Activated effector memory CD4-positive, alpha-beta T cell treated with Interleukin-2 at 50 U/mL for 16 hours (primary cell): ENCODE data around the gene IFNG-AS1.

Experiments used
- DNase-seq: peaks from one replicate; pipeline ENCODE4 v3.0.0-alpha.2; 2020

The IFNG-AS1 gene

DNA sequence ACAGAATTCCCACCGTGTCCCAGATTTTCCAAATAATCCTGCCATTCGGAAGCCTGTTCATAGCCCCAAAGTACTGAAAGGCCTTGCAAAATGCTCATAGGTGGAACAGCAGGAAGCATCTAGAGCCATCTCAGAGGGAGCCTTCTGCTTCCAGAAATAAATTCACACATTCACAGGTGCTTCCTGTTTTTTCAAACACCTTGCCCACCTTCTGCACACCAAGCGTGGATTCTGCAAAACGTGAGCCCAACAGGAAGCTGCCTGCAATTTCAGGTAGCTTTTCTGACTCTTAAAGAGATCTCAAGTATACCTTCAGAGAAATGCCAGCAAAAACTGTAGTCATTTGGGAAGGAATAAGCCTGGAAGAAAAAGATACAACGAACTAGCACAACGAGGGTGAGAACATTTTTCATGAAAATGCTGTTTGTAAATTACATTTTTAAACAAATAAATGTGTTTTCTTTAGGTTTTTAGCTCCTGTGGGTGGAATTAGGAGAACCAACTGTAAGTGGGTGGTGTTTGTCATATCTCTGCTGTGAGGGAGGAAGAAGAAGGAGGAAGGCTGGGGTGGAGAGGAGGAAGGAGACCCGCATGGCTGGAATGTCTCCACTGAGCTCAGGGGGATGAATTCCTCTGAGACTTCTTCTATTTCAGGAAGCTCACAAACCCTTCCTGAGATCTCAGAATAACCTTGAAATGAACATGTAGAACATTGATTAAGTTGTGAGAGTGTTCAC, at the start of gene IFNG-AS1:
Gene IFNG-AS1, plus strand, starts transcription at position 264 of the 737 bp plus-strand sequence.
- DNase-seq, result peak; percentile 2

DNA sequence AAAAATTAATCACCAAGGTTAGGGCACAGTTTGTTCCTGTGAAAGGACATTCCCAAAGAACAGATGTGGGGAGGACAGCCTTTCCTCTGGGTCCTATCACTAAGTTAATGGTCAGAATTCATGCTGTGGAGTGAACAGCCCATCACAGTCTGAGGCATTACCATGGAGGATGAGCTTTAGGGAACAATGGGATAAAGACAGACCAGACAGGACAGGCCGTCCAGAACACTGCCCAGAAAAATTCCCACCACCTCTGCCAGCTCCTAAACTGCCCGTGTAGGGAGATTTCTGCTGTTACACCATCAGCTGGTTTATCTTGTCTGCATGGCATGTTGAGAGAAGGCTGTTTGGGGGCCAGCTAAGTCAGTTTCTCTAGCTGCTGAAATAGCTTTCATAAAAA, 49.6 kb upstream of the IFNG-AS1 start:
- no peak for DNase-seq

DNA sequence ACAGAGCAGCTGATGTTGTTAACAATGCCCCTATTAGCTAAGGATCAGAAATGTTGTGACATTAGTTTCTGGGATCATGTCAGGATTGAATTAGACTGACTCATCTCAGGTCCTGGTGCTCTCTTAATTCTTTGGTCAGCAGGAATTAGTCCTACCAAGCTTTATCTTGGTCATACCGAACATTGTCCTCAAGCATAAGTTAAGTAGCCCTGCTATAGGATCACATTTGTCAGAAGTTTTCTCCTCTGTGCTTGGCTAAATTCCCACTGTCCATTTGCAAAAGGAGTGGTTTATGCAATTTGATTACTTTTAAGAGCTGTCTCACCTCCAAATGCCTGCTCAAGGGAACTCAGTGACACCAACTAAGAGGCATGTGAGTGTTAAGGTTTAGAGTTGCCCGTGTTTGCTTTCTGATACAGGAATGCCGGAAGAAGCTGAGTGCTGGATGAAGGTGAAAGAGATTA, 48.4 kb upstream of the IFNG-AS1 start:
- DNase-seq, result no peak

DNA sequence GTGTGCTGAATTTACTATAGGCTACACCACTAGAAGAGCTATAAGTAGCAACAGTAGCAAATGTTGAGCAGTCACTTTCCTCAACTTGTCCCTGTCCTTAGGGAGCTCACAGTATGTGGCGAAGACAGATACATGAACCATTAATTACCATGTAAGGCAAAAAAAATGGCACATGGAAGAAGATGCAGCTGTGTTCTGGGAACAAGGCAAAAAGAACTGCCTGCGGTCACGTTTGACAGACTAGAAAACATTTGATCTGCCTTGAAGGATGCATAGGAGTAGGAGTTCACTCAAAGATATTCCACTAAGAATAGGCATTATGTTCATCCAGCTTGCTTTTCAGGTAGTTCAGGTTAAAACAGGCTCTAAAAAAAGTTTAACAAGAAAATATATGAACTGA, 46.5 kb upstream of the IFNG-AS1 start:
- DNase-seq, result no peak

DNA sequence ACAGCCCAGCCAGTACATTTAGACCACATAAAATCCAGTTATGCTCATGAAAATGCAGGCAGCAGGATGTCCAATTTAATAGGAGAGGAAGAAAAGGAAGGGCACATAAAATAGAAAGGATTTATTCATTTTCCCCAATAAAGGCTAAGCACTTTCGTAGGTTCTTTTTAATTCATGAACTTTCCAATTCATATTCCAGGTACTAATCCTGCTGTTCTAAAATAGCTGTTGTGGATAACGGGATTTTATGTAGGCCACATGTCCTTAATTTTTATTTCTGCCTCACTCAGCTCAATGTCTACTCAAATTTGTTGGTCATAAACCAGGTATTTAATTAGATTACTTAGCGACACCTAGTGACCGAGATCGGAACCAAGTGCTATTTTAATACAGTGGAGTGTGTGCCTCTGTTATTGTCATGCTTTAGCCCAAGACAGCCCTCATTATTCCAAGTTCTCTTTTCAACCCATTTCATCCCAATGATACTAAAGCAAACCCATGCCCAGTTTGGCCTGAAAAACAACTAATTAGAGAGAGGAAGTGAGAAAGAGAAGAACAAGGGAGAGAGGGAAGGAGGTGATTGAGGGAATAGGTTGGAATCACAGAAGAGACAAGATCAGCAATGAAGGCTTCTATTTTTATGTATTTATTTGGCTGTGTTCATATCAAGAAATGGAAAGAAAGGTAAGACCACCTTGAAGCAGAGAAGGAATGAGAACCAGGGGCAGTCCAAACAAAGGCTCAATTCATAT, 45.9 kb upstream of the IFNG-AS1 start:
- DNase-seq, result peak; percentile 9

DNA sequence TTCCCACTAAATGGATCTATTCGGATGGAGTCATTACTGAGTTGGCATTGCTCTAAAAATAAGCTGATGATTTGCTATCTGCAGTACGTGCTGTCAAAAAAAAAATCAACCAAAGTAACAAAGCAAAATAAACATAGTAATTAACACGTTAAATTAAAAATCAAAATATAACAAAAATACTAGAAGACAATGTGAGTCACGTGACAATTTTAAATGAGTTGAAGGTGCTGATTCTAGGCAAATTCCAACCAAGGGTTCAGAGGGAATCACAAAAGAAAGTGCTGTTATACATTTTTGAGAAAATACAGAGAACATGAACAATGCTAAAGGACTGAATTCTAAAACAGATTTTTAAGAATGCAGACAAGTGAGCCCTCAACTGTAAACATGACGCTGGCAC, 45.2 kb upstream of the IFNG-AS1 start:
- DNase-seq, result no peak

DNA sequence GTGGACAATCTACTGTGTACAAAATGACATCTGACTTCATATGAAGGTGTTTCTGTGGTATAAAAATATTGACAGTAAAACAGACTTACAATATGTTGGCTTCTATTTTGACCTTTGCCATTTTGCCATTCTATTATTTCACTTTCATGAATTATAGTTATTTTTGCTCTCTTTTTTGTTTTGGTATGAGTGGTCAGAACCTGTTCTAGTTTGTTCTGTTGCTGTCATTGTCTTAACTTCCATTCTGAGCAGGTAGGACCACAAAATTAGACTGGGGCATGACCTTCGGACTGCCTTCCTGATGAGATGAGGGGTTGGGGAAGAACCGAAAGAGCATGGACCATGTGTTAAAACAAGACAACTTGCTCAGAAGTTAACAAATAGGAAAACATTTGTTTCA, 36.5 kb upstream of the IFNG-AS1 start:
- no peak for DNase-seq

DNA sequence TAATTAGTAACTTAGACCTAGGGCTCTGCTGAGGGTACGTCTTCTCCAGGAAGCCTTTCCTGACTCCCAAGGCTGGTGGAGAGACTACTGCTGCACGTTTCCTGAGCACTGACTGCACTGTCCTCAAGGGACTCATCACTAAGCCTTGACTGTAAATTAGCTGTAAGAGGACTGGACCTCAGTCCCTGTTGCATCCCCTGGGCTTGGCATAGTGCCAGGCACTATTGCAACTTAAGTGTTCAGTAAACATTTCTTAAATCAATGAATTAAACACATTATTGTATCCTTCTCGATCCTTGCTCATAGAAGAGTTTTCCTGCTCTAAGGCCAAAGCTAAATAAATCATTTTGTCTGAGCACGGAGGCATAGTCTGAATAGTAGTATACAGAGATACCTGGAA, 31.9 kb upstream of the IFNG-AS1 start:
- no peak for DNase-seq

DNA sequence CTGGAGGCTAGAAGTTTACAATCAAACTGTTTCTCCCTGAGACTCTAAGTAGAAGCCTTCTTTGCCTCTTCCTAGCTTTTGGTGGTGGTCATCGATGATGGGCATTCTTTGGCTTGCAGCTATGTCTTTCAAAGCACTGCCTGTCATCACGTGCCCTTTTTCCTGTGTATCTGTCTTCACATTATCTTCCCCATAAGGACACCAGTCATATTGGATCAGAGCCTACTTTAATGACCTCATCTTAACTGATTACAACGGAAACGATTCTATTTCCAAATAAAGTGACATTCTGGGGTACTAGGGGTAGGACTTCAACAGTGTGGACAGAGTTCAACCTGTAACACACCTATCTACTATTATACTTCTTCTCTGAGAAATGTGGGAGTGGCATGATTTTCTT, 31.1 kb upstream of the IFNG-AS1 start:
- no peak for DNase-seq

DNA sequence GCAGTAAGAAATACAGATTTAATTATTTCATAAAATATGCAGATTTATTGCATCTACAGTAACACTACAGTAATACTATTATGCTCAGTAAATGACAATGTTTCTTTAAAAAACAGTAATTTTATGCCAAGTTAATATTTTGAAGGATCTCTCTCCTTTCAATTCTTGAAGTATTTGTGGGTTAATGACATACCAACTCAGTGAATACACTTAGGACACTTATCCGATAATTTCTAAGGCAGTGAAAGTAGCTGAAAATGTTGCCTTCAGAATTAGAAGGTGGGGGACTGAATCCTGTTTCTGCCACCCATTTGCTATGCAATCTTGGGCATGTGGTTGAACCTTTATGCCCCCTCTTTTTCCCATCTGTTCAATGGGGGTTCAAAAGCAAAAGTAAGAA, 24.8 kb upstream of the IFNG-AS1 start:
- DNase-seq, result no peak

DNA sequence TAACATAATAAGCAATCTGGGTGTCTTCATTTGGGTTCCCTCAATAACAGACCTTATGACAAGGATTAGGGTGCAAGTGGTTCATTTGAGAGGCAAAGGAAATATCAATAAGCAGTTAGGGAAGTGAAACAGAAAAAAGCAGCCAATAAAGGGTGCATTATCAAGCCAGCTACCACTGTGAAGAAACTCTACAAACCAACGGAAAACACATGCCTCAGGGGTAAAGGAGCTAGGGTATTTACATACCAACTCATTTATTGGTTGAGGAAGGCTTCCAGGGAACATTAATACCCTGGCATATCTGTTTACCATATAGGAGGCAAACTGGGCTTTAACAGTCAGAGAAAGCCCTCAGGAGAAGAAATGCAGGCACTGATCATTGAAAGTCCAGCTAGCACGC, 22.7 kb upstream of the IFNG-AS1 start:
- DNase-seq, result no peak

DNA sequence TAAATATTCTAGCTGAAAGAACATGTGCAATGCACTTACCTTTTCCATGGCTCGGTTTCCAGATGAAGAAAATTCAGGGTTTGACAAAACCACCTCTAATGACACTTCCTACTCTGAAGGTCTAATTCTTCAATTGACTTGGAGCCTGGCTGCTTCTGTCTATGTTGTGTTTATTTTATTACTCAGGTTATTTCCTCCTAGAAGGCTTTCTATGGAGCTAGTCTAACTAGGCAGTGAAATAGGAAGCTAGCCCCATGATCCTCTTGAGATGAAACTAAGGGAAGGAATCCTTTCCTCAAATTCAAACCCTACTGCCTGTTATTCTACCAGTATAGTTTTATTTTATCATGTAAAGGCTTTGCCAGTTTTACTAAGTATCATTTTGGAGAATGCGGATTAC, 20.9 kb upstream of the IFNG-AS1 start:
- DNase-seq, result no peak

DNA sequence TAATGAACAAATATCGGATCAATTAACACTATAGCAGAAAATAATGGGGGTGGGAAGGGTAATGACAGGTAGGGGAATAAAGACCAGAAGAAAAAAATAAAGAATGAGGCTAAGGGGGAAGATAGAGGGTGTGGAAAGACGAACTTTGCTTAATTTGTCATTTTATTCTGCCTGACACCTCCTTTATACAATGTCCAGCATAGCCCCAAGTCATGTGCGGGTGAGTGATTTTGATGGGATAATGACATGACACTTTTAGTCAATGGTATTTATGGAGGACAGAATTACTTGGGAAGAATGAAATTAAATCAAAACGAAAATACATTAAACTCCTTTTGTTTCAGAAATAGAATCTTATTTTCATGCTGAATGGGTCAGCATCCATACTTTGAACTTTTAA, 20.5 kb upstream of the IFNG-AS1 start:
- no peak for DNase-seq

DNA sequence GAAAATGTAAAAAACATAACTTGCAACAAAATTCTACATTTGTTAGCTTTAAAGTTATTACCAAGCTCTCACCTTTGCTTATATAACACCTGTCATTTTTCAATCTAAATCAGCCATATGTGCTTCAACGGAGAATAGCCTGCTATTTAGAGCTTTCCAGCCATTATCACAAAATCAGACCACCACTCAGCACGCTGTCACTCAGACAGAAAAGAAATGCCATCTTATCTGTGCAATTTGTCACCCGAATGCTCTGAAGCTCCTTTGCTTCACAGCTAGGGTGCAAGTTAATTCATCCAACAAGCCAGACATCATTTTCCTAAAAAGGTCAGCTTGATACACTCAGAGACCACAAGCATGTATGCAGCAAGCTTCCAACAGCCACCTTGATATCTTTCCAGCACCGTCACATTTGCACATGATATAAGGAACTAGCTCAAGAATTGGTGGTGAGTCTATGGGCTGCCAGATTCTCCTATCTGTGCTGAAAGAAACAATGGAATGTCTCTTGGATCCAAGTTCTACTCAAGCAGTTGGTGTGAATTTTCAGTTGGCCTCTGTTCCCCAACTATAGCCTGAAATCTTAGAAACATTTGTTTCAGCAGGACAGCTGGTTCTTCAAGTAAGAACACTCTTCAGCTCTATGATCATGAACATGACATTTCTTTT, 20.0 kb upstream of the IFNG-AS1 start:
- no peak for DNase-seq

DNA sequence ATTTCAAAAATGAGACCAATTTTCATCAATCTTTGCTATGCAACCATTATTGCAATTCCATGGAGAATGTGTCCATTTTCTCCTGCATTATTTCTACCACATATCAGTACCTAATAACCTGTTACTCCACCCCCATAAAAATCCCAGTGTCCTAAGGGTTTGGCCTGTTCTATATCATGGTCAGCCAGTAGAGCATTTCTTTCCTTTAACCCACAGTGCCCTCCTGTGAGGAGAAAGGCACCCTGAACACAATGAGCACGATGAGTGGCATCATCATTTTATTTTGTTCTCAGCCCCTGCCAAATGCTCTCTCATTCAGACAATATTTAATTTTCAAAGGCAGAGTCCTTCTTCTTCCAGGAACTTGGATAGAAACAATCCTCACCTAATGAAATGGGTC, 11.6 kb upstream of the IFNG-AS1 start:
- DNase-seq, result no peak

DNA sequence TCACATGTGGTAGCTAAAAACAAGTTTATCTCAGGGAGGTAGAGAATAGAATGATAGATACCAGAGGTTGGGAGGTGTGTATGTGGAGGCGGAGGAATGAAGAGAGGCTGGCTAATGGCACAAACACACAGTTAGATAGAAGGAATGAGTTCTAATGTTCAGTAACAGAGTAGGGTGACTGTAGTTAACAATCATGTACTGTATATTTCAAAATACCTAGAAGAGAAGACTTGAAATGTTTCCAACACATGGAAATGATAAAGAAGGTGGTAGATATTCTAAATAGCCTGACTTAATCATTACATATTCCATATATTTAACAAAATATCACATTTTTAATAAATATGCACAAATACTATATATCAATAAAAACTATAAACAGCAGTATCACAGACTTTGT, 8.9 kb upstream of the IFNG-AS1 start:
- DNase-seq, result no peak

DNA sequence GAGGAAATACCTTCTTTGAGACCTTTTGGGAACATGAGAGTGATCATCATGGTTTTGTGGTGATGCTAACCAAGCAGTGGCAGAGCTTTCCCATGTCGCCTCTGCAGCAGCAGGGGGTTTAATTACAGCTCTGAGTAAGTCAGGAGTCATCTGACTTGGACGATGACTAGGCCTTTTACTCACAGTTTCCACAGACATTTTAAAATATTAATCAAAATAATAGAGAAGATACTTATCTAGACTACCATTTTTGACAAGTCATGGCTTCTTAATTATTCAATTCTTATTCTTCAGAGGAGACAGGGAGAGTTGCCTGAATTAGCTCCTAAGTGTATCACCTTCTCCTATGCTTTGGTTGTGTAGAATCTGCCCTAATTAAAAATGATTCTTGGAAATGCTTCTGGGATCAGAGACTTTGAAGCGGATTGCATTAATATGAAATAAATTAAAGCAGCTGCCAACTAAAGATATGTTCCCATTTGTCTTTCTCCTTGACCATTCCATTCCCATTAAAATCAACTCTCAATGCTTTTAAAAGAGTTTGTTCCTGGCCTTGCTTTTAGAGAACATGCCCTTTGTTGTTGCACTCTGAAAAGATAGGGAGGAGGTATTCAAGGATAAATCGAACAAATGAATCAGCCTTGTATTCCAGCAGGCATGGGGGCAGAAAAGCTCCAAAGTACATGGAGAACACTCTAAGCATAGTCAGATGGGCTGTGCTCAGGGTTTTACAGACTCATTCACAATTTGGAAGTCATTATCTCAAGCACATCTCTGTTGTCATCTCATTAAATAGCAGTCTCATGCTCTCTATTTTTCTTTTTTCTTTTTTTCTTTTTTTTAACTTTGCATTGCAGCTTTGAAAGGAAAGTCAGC, 7.7 kb upstream of the IFNG-AS1 start:
- DNase-seq, result no peak

DNA sequence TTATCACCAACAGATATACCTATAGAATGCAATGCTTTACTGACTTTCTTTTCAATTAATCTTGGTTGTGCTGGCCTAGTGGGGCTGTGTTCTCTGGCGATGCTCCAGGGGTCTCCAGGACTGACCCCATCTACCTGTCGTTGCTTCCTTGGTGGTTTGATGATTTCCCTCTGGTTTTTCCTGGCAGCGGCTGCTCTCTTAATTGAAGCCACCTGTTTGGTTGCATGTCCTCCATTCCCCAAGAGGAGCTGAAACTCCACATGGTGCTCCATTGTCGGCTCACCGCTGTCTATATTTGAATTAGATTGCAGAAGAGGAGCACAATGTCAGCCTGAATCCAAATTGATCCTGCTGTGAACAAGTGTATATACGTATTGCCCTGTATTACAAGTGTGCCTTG, 7.1 kb upstream of the IFNG-AS1 start:
- no peak for DNase-seq

DNA sequence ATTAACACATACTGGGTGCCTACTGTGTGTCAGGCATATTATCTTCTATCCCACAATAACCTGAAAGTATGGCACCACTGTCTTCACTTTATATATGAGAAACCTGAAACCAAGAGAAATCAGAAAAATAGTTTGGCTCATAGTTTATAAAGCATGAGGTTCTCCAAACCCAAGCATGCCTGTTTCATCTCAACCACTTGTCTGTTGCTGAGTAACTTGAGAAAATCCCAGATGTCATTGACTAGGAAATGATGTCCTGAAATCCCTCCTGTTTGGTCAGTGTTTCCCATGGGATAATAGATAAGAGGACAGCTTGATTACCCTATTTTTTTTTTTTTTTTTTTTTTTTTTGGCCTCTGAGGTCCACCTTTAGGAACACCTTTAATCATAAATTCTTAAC, 2.6 kb upstream of the IFNG-AS1 start:
- no peak for DNase-seq

DNA sequence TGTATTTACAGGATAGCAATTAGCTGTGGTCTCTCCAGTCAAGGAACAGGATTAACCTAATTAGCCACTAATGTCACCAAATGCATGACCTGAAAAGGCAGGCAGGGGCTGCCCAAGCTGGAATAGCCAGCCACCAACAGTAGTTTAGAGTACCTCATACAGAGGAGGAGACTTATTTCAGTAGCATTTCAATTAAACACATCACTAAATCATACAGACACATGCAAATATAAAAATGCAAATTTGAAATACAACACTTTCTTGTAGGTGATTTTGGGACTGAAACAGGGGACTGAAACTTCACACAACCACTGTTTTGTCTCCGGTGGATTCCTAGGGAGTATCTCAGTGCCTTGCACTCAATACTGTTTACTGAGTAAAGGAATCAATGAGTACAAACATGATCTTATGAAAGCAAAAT, 636 bp upstream of the IFNG-AS1 start:
- DNase-seq, result no peak

DNA sequence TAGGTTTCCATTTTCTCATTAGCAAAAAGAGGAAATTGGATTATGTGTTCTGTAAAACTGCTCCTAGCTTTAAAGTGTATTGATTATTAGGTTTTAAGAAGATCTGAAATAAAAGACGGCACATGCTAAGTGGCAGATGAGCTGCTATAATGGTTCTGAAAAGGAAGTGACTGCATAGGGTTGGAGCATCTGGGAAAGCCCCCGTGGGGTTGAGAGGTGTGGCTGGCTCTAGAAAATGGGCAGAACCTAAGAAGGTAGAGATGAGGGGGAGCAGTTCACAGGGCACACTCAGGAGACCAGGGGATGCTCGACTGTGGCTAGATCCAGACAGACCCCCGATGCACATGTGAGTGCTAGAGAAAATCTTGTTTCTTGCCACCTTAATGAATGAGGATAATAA, 1.9 kb downstream of the IFNG-AS1 start:
- DNase-seq, result peak; percentile 13

DNA sequence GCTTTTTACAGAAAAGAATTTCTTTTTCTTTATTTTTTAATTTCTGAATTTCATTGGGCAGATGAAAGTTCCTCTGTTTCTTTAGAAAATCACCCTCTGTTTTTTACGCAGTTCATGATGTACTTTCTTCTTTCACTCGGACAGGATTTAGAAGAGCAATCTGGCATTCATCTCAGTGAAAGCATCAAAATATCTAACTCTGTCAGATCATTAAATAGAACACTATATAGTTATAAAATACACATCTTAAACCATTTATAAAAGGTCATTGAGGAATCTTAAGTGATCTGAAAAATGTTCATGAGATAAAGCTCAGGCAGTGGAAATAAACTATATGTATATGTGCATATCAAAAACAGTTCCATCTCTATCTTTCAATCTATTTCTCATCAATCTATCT, 3.9 kb downstream of the IFNG-AS1 start:
- no peak for DNase-seq

DNA sequence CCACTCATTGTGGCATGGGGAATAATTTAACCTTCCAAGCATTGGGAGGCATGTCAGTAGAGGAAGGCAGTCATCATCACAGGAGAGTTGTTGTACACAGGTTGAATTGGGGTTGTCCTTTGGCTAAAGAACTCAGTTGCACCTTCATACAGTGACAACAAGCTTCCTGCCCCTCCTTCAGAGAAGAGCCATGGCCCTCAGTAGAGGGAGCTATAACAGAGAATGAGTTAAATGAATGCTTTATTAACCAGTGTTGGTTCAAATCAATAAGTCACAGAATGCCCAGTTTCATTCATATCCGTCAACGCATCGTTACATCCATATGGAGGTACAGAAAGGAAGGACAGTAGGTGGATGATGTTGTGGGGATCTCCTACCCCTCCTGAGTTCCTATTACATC, 4.8 kb downstream of the IFNG-AS1 start:
- DNase-seq, result no peak
